HFFc6 (cell line): ENCODE data around the gene CSRP3. TPM values are rescaled to one million over a fixed set of nuclear protein-coding genes. Genes with fewer than 3 reads are reported as not detected.
A peak's percentile ranks its signal among the peaks of the same experiment; 100 is the strongest.

Experiments
- DNase-seq: peaks from one replicate; pipeline ENCODE4 v3.0.0-alpha.2; 2018
- H3K27ac Mint-ChIP-seq: 2 replicates; pipeline ENCODE4 v1.8.0; 2020; ENCODE audit warnings: mild to moderate bottlenecking, mixed read lengths
- H3K27me3 Mint-ChIP-seq: 2 replicates; pipeline ENCODE4 v1.8.0; 2021; ENCODE audit warnings: mild to moderate bottlenecking, moderate library complexity, mixed read lengths; ENCODE audit not compliant: insufficient read depth
- H3K36me3 Mint-ChIP-seq: 2 replicates; pipeline ENCODE4 v1.8.0; 2021; ENCODE audit warnings: low read depth, mixed read lengths
- H3K4me1 Mint-ChIP-seq: 2 replicates; pipeline ENCODE4 v1.8.0; 2020; ENCODE audit warnings: low read depth, mixed read lengths
- H3K4me3 Mint-ChIP-seq: 2 replicates; pipeline ENCODE4 v1.8.0; 2020; ENCODE audit warnings: mild to moderate bottlenecking, moderate library complexity, mixed read lengths
- H3K9me3 Mint-ChIP-seq: 2 replicates; pipeline ENCODE4 v1.8.0; 2020; ENCODE audit warnings: mild to moderate bottlenecking, mixed read lengths
- total RNA-seq, 6 experiments: library from RNA; stranded (reverse); fragmentation: NEBNext Ultra II Directional; extraction: Animal tissue kit (Norgen Biotek cat#: 25700); gene quantifications; 2 replicates in 1 of 6; 3 replicates in 5 of 6; pipeline ENCODE4 v1.2.3, GENCODE V29; 2021
- TF ChIP-seq, protein P1 (sequence below): fragments of 200-600 bp; sonication (generic); IDR thresholded peaks from 2 replicates; pipeline ENCODE4 v1.5.0; 2021; ENCODE audit warnings: antibody characterized with exemption, mild to moderate bottlenecking

CSRP3 gene
- total RNA-seq, 6 experiments from 2014 or later, result not detected

DNA sequence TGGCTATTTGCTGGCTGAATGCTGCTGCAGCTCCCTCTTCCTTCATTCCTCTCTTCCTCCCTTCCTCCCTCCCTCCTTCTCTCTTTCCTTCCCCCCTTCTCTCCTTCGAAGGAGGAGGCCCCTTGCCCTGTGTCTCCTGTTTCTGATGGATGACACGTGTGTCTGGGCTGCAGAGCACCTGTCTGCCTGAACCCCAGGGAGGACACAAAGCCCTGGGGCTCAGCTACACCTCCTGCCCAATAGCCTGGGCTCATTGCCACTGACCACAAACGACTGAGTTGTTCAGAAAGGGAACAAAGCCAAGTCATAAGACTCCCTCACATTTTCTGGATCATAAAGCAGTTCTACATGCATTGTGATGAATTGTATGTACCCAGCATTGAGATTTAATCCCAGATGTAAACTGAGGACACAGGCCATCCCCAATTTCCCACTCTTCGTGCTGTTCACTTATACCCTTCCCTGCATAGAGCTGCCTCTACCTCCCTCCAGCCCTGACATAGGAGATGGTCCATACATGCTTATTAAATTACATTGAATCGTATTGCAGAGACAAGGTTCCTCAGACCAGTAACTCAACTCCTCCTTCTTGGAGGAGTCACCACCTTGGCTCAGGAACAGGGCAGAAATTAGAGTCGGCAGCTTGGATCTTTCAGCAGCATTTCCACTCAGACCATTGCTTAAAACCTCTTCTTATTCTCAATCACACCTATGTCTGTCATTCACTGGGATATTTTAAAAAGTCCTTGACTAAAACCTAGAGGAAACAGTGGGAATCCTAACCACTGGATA, 1.2 kb downstream of the CSRP3 start:
- TF ChIP-seq, protein P1, sequence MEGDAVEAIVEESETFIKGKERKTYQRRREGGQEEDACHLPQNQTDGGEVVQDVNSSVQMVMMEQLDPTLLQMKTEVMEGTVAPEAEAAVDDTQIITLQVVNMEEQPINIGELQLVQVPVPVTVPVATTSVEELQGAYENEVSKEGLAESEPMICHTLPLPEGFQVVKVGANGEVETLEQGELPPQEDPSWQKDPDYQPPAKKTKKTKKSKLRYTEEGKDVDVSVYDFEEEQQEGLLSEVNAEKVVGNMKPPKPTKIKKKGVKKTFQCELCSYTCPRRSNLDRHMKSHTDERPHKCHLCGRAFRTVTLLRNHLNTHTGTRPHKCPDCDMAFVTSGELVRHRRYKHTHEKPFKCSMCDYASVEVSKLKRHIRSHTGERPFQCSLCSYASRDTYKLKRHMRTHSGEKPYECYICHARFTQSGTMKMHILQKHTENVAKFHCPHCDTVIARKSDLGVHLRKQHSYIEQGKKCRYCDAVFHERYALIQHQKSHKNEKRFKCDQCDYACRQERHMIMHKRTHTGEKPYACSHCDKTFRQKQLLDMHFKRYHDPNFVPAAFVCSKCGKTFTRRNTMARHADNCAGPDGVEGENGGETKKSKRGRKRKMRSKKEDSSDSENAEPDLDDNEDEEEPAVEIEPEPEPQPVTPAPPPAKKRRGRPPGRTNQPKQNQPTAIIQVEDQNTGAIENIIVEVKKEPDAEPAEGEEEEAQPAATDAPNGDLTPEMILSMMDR, result no peak
- H3K9me3 Mint-ChIP-seq, result no peaks in the 10 kb centered on the region
- no peaks in the 10 kb centered on the region for H3K36me3 Mint-ChIP-seq
- peaks cover 25% of the 10 kb centered on the region for H3K4me1 Mint-ChIP-seq
- no peak overlapping the region for H3K4me3 Mint-ChIP-seq
- peaks cover 21% of the 10 kb centered on the region for H3K27me3 Mint-ChIP-seq
- H3K27ac Mint-ChIP-seq, result no peak overlapping the region
- DNase-seq, result peak; percentile 63

DNA sequence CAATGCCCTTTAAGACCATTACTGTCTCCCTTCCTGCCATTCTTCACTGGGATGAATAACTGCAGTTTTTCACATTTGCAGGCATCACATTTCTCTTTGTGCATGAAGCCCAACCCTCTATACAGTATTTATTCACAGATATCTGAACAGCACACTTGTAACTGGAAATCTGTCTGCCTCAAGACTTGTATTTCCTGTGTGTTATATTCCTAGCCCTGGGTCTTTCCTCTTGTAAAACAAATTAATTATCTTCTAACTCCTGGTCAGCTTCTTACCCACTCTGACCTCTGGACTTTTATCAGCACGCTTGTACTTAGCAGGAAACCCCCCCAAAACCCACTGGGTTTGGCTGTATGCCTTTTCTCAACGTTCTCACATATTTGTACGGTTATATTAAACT, 2.0 kb downstream of the CSRP3 start:
- Mint-ChIP-seq H3K4me3 (no peak overlapping the region), H3K9me3 (no peaks in the 10 kb centered on the region), H3K27ac (no peak overlapping the region), H3K4me1 (peaks cover 25% of the 10 kb centered on the region), H3K27me3 (peaks cover 21% of the 10 kb centered on the region), H3K36me3 (no peaks in the 10 kb centered on the region)
- TF ChIP-seq, protein P1, result no peak
- DNase-seq, result no peak

DNA sequence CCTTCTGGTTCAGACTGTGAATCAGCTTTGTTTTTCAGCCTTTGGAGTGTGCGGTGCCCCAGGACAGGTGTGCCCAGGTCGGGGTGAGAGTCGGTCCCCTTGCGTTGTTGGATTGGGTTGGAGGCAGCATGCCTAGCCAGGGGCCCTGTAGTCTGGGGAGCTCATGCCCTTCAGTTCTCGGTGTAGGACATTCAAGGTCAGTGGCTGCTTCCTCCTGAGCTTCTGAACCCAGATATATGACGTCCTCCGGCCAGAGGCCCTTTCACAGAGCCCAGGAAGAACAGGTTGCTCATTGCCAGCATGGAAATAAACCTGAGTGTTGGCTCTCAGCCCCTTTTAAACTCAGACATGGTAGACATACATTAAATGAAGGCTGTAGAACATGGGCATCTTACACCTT, 2.7 kb downstream of the CSRP3 start:
- TF ChIP-seq, protein P1, result no peak
- H3K27me3 Mint-ChIP-seq, result peaks cover 21% of the 10 kb centered on the region
- DNase-seq, result no peak
- H3K27ac Mint-ChIP-seq, result no peak overlapping the region
- H3K4me3 Mint-ChIP-seq, result no peak overlapping the region
- H3K9me3 Mint-ChIP-seq, result no peaks in the 10 kb centered on the region
- H3K36me3 Mint-ChIP-seq, result no peaks in the 10 kb centered on the region
- peaks cover 25% of the 10 kb centered on the region for H3K4me1 Mint-ChIP-seq

DNA sequence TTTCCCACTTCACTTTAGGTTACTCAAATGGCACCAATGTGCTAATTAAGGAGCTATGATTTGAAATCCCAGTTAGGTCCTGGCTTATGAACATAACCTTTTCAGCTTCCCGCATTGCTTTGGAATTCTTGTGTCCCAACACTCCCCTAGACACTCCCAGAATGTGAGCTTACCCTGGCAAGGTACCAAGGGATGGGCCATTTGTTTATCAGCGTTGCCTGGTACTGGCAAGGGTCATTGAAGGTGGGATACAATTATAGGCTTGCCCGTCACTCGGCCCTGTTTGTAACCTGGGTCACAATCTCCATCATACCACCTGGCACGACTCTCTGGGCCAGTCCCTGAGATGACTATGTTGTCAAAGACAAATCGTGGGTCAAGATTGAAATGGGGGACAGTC, 5.4 kb downstream of the CSRP3 start:
- peaks cover 13% of the 10 kb centered on the region for H3K4me1 Mint-ChIP-seq
- H3K27ac Mint-ChIP-seq, result no peak overlapping the region
- no peak overlapping the region for H3K4me3 Mint-ChIP-seq
- TF ChIP-seq, protein P1, result no peak
- H3K36me3 Mint-ChIP-seq, result no peaks in the 10 kb centered on the region
- no peak for DNase-seq
- no peaks in the 10 kb centered on the region for H3K9me3 Mint-ChIP-seq
- H3K27me3 Mint-ChIP-seq, result peaks cover 11% of the 10 kb centered on the region

DNA sequence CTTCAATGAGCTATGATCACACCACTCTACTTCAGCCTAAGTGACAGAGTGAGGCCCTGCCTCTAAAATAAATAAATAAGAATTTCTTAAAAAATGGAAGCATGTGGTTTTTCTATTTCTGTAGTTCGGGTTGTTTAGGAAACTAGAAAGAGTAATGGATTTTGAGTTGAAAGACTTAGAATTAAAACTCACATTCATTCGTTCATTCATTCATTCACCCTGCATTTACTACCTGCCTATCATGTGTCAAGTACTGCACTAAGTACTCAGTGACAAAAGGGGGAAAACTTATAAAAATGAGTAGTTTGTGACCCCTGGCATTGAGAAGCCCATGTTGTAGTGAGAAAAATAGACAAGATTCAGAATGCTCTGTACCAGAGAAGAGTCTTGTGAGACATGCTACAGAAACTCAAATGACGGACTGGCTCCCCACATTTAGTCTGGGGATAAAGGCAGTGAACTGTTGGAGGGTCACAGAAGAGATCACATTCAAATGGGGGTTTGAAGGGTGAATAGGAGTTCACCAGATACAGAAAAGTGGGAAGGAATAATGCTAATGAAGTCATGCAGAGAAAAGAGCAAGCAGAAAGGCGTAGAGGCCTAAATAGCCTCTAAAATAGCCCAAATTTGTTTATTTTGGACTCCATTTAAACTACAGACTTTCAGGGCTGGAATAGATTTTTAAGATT, 7.0 kb downstream of the CSRP3 start:
- no peak for DNase-seq
- TF ChIP-seq, protein P1, result no peak
- Mint-ChIP-seq H3K36me3 (no peaks in the 10 kb centered on the region), H3K4me3 (no peak overlapping the region), H3K9me3 (no peaks in the 10 kb centered on the region), H3K4me1 (no peaks in the 10 kb centered on the region), H3K27me3 (peaks cover 5% of the 10 kb centered on the region), H3K27ac (no peak overlapping the region)
